Neural cell (in vitro differentiated cells): ENCODE data around the gene MAP3K7CL.

ENCODE experiments used
- EP300 ChIP-seq: fragments of 450-650 bp; conservative IDR thresholded peaks from 2 replicates; pipeline ENCODE4 v1.6.1; 2014; ENCODE audit warnings: antibody characterized with exemption, mild to moderate bottlenecking, moderate library complexity; ENCODE audit not compliant: poor library complexity, severe bottlenecking
- EZH2 ChIP-seq: fragments of 200-600, 300-800 bp; shearing (Covaris generic), sonication (generic); IDR thresholded peaks from 2 replicates; pipeline ENCODE4 v1.6.1; 2014; ENCODE audit warnings: antibody characterized with exemption, low read length, borderline replicate concordance, mild to moderate bottlenecking; ENCODE audit not compliant: insufficient read depth, poor library complexity, severe bottlenecking
- MXI1 ChIP-seq: fragments of 450-650 bp; conservative IDR thresholded peaks from 2 replicates; pipeline ENCODE4 v1.6.1; 2014; ENCODE audit warnings: antibody characterized with exemption, mild to moderate bottlenecking; ENCODE audit not compliant: poor library complexity, severe bottlenecking
- POLR2AphosphoS5 ChIP-seq: IDR thresholded peaks from 2 replicates; pipeline ENCODE4 v1.6.1; 2012
- TAF1 ChIP-seq: IDR thresholded peaks from 2 replicates; pipeline ENCODE4 v1.6.1; 2012; ENCODE audit warnings: low read depth
- TF ChIP-seq, protein P1 (sequence below): fragments of 450-650 bp; IDR thresholded peaks from 2 replicates; pipeline ENCODE4 v1.5.1; 2014; ENCODE audit warnings: antibody characterized with exemption, mild to moderate bottlenecking, moderate library complexity; ENCODE audit not compliant: poor library complexity, severe bottlenecking

GRCh38 chr21:29187944-29188343 is 57.5 kb downstream of the MAP3K7CL start:
- TF ChIP-seq MXI1, result no peak
- TF ChIP-seq EZH2, result no peak
- TF ChIP-seq, protein P1, sequence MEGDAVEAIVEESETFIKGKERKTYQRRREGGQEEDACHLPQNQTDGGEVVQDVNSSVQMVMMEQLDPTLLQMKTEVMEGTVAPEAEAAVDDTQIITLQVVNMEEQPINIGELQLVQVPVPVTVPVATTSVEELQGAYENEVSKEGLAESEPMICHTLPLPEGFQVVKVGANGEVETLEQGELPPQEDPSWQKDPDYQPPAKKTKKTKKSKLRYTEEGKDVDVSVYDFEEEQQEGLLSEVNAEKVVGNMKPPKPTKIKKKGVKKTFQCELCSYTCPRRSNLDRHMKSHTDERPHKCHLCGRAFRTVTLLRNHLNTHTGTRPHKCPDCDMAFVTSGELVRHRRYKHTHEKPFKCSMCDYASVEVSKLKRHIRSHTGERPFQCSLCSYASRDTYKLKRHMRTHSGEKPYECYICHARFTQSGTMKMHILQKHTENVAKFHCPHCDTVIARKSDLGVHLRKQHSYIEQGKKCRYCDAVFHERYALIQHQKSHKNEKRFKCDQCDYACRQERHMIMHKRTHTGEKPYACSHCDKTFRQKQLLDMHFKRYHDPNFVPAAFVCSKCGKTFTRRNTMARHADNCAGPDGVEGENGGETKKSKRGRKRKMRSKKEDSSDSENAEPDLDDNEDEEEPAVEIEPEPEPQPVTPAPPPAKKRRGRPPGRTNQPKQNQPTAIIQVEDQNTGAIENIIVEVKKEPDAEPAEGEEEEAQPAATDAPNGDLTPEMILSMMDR, result no peak
- TF ChIP-seq EP300, result no peak
- TF ChIP-seq POLR2AphosphoS5, result no peak
- TF ChIP-seq TAF1, result no peak
